K562 (cell line): ENCODE measurements around the gene WDR46. TPM values are rescaled to one million over a fixed set of nuclear protein-coding genes. Genes with fewer than 3 reads are reported as not detected.

Experiments used
- AFF4 ChIP-seq: sonication (generic); formaldehyde crosslinking; IDR thresholded peaks from 2 replicates; pipeline ENCODE4 v1.8.0; 2023; ENCODE audit warnings: mild to moderate bottlenecking, missing genetic modification reagents
- BHLHE40 ChIP-seq: IDR thresholded peaks from 2 replicates; pipeline ENCODE4 v1.6.1; 2011; ENCODE audit warnings: low read length, improper control_type of control experiment
- CREM ChIP-seq: IDR thresholded peaks from 2 replicates; pipeline ENCODE4 v1.6.1; 2014; ENCODE audit warnings: antibody characterized with exemption, low read depth
- GTF2B ChIP-seq: IDR thresholded peaks from 2 replicates; pipeline ENCODE4 v1.6.1; 2011; ENCODE audit not compliant: insufficient read length; ENCODE audit errors: extremely low read depth
- IFI16 ChIP-seq: fragments of 250-450 bp; sonication (Bioruptor Pico); IDR thresholded peaks from 2 replicates; pipeline ENCODE4 v2.1.2; 2022; ENCODE audit warnings: mild to moderate bottlenecking, inconsistent platforms
- KLF13 ChIP-seq: fragments of 450-650 bp; IDR thresholded peaks from 2 replicates; pipeline ENCODE4 v1.6.1; 2016; ENCODE audit warnings: missing genetic modification characterization, low read depth, mild to moderate bottlenecking, missing compliant biosample characterization, moderate library complexity, borderline replicate concordance
- NBN ChIP-seq: fragments of 450-650 bp; IDR thresholded peaks from 2 replicates; pipeline ENCODE4 v1.6.1; 2016; ENCODE audit warnings: low read depth, mild to moderate bottlenecking
- PKNOX1 ChIP-seq: fragments of 450-650 bp; IDR thresholded peaks from 2 replicates; pipeline ENCODE4 v1.6.1; 2016
- TFAP4 ChIP-seq: sonication (generic); formaldehyde crosslinking; IDR thresholded peaks from 2 replicates; pipeline ENCODE4 v1.8.0; 2022; ENCODE audit warnings: missing genetic modification reagents, mild to moderate bottlenecking, moderate library complexity, borderline replicate concordance
- TFE3 ChIP-seq: fragments of 450-650 bp; formaldehyde crosslinking; IDR thresholded peaks from 2 replicates; pipeline ENCODE4 v1.4.0; 2020; ENCODE audit warnings: mild to moderate bottlenecking, mixed read lengths
- ZFP30 ChIP-seq: fragments of 250-450 bp; sonication (Bioruptor Pico); IDR thresholded peaks from 2 replicates; pipeline ENCODE4 v1.8.0; 2022; ENCODE audit warnings: moderate library complexity, mild to moderate bottlenecking, inconsistent platforms, borderline replicate concordance
- ZNF592 ChIP-seq: fragments of 450-650 bp; IDR thresholded peaks from 2 replicates; pipeline ENCODE4 v1.6.1; 2017; ENCODE audit warnings: antibody characterized with exemption, mild to moderate bottlenecking
- polyA plus RNA-seq, 8 experiments: library from polyadenylated mRNA; depleted of rRNA in 4 of 8; stranded (reverse) in 5 of 8; unstranded in 3 of 8; fragments of >200 nt; fragmentation: Nextera tagmentation in 2 of 8; fragmentation: Illumina TruSeq in 1 of 8; extraction: Ambion mirVana in 2 of 8; extraction: Trizol in 1 of 8; gene quantifications; 2 replicates each; pipeline versions ENCODE4 v1.2.1 to v1.2.3, GENCODE V29; 2011 to 2014; ENCODE audit warnings: inconsistent platforms in 1 of 8, missing spikeins in 1 of 8
- total RNA-seq, 7 experiments: library from RNA; depleted of rRNA in 6 of 7; stranded (reverse); fragments of >200 nt in 6 of 7; fragmentation: Illumina TruSeq in 2 of 7; extraction: Trizol in 2 of 7; gene quantifications; 2 replicates each; pipeline versions ENCODE4 v1.2.1 to v1.2.3, GENCODE V29; 2011 to 2021; ENCODE audit warnings: low replicate concordance in 1 of 7

WDR46 gene
- total and polyA plus RNA-seq, 9 of the 15 experiments (the other 6 are each of a cell fraction or from before 2014, with no cell fraction given): 8.9 to 146 (median 93.1) TPM

GRCh38 chr6:33297406-33297955 is 8.4 kb upstream of the WDR46 start (continued):
- no peak for TF ChIP-seq AFF4 (CRISPR knock-in tag)
- TF ChIP-seq KLF13 (tag): 0 out of 2 replicates have a peak, but pooled peaks have one; percentile 21
- peak; percentile 85 for TF ChIP-seq PKNOX1
- TF ChIP-seq NBN: no peak
- TF ChIP-seq TFE3 (CRISPR knock-in tag): peak; percentile 80
- TF ChIP-seq ZNF592: no peak
- TF ChIP-seq ZFP30 (CRISPR knock-in tag): no peak
- TF ChIP-seq BHLHE40: peak; percentile 51; the same call in 1 of the 2 replicates
- TF ChIP-seq GTF2B: no peak
- TF ChIP-seq CREM: no peak
- peak; percentile 36 for TF ChIP-seq TFAP4 (CRISPR knock-in tag)
- TF ChIP-seq IFI16 (CRISPR knock-in tag): no peak
